IMR-90 (cell line): ENCODE results near the gene TTLL8. TPM values are rescaled to one million over a fixed set of nuclear protein-coding genes. Genes with fewer than 3 reads are reported as not detected.

Experiments used
- ATAC-seq: fragments of 200-7000 bp; cut with Tn5 transposase; 2 replicates; pipeline ENCODE4 v1.9.1; 2020; ENCODE audit warnings: low read depth, mild to moderate bottlenecking, moderate library complexity
- BruUV-seq: library from RNA; stranded (reverse); fragments of 400-500 nt; replicated peaks from 2 replicates; lab custom pipeline; 2021; lab: Mats Ljungman, UMichigan
- CTCF ChIA-PET: fragments of 300-600 bp; formaldehyde crosslinking; extraction: SDS; loops from one replicate; lab custom pipeline; 2021; ENCODE audit warnings: antibody characterized with exemption; lab: Yijun Ruan, JAX
- POLR2A ChIA-PET: fragments of 300-600 bp; sonication (Branson Sonifier 250); formaldehyde crosslinking; loops from one replicate; lab custom pipeline; 2022; ENCODE audit warnings: antibody characterized with exemption; ENCODE audit not compliant: unreplicated experiment; lab: Charles Lee
- DNase-seq: peaks from one replicate; pipeline ENCODE4 v3.0.0; 2013
- H2AFZ ChIP-seq: replicated peaks from 2 replicates; pipeline ENCODE3; 2013; ENCODE audit warnings: low read length, mild to moderate bottlenecking; ENCODE audit not compliant: poor library complexity
- H2AK5ac ChIP-seq: 2 replicates; pipeline ENCODE4 v1.6.1; 2013; ENCODE audit warnings: low read depth, low read length, inconsistent platforms
- H2AK9ac ChIP-seq: replicated peaks from 2 replicates; pipeline ENCODE3; 2013; ENCODE audit warnings: mild to moderate bottlenecking, low read depth, low read length, moderate library complexity; ENCODE audit not compliant: poor library complexity
- H2BK120ac ChIP-seq: 2 replicates; pipeline ENCODE4 v1.6.1; 2013; ENCODE audit warnings: low read depth, low read length, inconsistent platforms
- H2BK15ac ChIP-seq: 3 replicates; pipeline ENCODE4 v1.6.1; 2013; ENCODE audit warnings: low read depth, low read length, inconsistent platforms
- H2BK20ac ChIP-seq: 2 replicates; pipeline ENCODE4 v1.6.1; 2013; ENCODE audit warnings: low read depth, mild to moderate bottlenecking, inconsistent platforms, low read length, moderate library complexity
- H2BK5ac ChIP-seq: 2 replicates; pipeline ENCODE4 v1.6.1; 2013; ENCODE audit warnings: mild to moderate bottlenecking, low read depth, low read length, inconsistent platforms; ENCODE audit not compliant: poor library complexity, severe bottlenecking
- H3K14ac ChIP-seq: replicated peaks from 2 replicates; pipeline ENCODE4 v1.6.1; 2013; ENCODE audit warnings: low read depth, low read length, inconsistent platforms
- H3K18ac ChIP-seq: 2 replicates; pipeline ENCODE4 v1.6.1; 2013; ENCODE audit warnings: low read depth, low read length, control low read depth
- H3K23ac ChIP-seq: 2 replicates; pipeline ENCODE4 v1.6.1; 2013; ENCODE audit warnings: low read depth, low read length, inconsistent platforms
- H3K27ac ChIP-seq: 2 replicates; pipeline ENCODE4 v1.5.1; 2013; ENCODE audit warnings: mild to moderate bottlenecking, control low read depth, low read length; ENCODE audit not compliant: insufficient read depth
- H3K27me3 ChIP-seq: 2 replicates; pipeline ENCODE4 v1.6.1; 2013; ENCODE audit warnings: low read length; ENCODE audit not compliant: control insufficient read depth, insufficient read depth
- H3K36me3 ChIP-seq: 2 replicates; pipeline ENCODE4 v1.6.1; 2013; ENCODE audit warnings: low read length, mixed read lengths; ENCODE audit not compliant: control insufficient read depth, insufficient read depth
- H3K4ac ChIP-seq: 2 replicates; pipeline ENCODE4 v1.6.1; 2013; ENCODE audit warnings: low read depth, low read length, inconsistent platforms
- H3K4me1 ChIP-seq: 2 replicates; pipeline ENCODE4 v1.6.1; 2013; ENCODE audit warnings: low read length, mixed read lengths; ENCODE audit not compliant: control insufficient read depth, insufficient read depth
- H3K4me2 ChIP-seq: 2 replicates; pipeline ENCODE4 v1.6.1; 2013; ENCODE audit warnings: low read depth, mild to moderate bottlenecking, control low read depth, low read length, moderate library complexity
- H3K4me3 ChIP-seq: 2 replicates; pipeline ENCODE4 v1.5.1; 2013; ENCODE audit warnings: low read depth, mild to moderate bottlenecking, control low read depth, low read length, moderate library complexity; ENCODE audit not compliant: insufficient read depth
- H3K56ac ChIP-seq: 2 replicates; pipeline ENCODE4 v1.6.1; 2013; ENCODE audit warnings: low read length, inconsistent platforms; ENCODE audit not compliant: insufficient read depth; ENCODE audit errors: extremely low read depth
- H3K79me1 ChIP-seq, 2 experiments: 2 replicates each; pipeline ENCODE4 v1.6.1; 2013; ENCODE audit warnings: low read length in 2 of 2, inconsistent platforms in 1 of 2, low read depth in 1 of 2
- H3K9ac ChIP-seq: 2 replicates; pipeline ENCODE4 v1.6.1; 2013; ENCODE audit warnings: low read depth, low read length, control low read depth
- H3K9me1 ChIP-seq: 2 replicates; pipeline ENCODE4 v1.6.1; 2013; ENCODE audit warnings: low read length, inconsistent platforms; ENCODE audit not compliant: insufficient read depth
- H3K9me3 ChIP-seq: 2 replicates; pipeline ENCODE4 v1.6.1; 2013; ENCODE audit warnings: low read length; ENCODE audit not compliant: control insufficient read depth, insufficient read depth
- H4K20me1 ChIP-seq: 2 replicates; pipeline ENCODE4 v1.6.1; 2013; ENCODE audit warnings: low read length, inconsistent platforms; ENCODE audit not compliant: insufficient read depth
- H4K5ac ChIP-seq: 2 replicates; pipeline ENCODE4 v1.6.1; 2013; ENCODE audit warnings: mild to moderate bottlenecking, low read depth, low read length, control low read depth
- H4K8ac ChIP-seq, 2 experiments: 2 replicates each; pipeline ENCODE4 v1.6.1; 2013; ENCODE audit warnings: low read depth in 2 of 2, low read length in 2 of 2, control low read depth in 1 of 2, inconsistent platforms in 1 of 2
- H4K91ac ChIP-seq: 2 replicates; pipeline ENCODE4 v1.6.1; 2013; ENCODE audit warnings: low read depth, low read length, inconsistent platforms; ENCODE audit not compliant: insufficient read depth
- BHLHE40 ChIP-seq: fragments of 150-350 bp; IDR thresholded peaks from 2 replicates; pipeline ENCODE4 v1.6.1; 2016; ENCODE audit warnings: mild to moderate bottlenecking, low read depth, low read length
- CEBPB ChIP-seq: IDR thresholded peaks from 2 replicates; pipeline ENCODE4 v1.6.1; 2012; ENCODE audit warnings: low read depth, low read length, improper control_type of control experiment
- CHD1 ChIP-seq: IDR thresholded peaks from 2 replicates; pipeline ENCODE4 v1.6.1; 2012; ENCODE audit warnings: low read depth, low read length, improper control_type of control experiment
- FOS ChIP-seq: fragments of 150-350 bp; IDR thresholded peaks from 2 replicates; pipeline ENCODE4 v1.6.1; 2016; ENCODE audit warnings: low read depth, low read length
- MAFK ChIP-seq: IDR thresholded peaks from 2 replicates; pipeline ENCODE4 v1.6.1; 2012; ENCODE audit warnings: low read depth, low read length, improper control_type of control experiment
- MAZ ChIP-seq: IDR thresholded peaks from 2 replicates; pipeline ENCODE4 v1.6.1; 2012; ENCODE audit warnings: low read depth, mild to moderate bottlenecking, low read length, improper control_type of control experiment, moderate library complexity, borderline replicate concordance
- POLR2A ChIP-seq: IDR thresholded peaks from 2 replicates; pipeline ENCODE4 v1.6.1; 2012; ENCODE audit warnings: mild to moderate bottlenecking, low read depth, low read length
- RAD21 ChIP-seq: IDR thresholded peaks from 2 replicates; pipeline ENCODE4 v1.6.1; 2012; ENCODE audit warnings: low read length, improper control_type of control experiment
- RFX5 ChIP-seq: IDR thresholded peaks from 2 replicates; pipeline ENCODE4 v1.8.0; 2012; ENCODE audit warnings: low read depth, mild to moderate bottlenecking, low read length, moderate library complexity
- WGBS, 2 experiments: methylation state at CpG; one replicate each; pipeline versions ENCODE4 v1.1.5 to v1.1.7; 2013; ENCODE audit warnings: missing lambda C conversion rate in 2 of 2; ENCODE audit not compliant: insufficient read length in 1 of 2; ENCODE audit errors: extremely low coverage in 2 of 2; 5-methylcytosine and 5-hydroxymethylcytosine counted together
- dilution Hi-C: fragments of 300-500 bp; cut with HindIII; formaldehyde crosslinking; loops from one replicate; pipeline ENCODE4 v1.14.3; 2018; ENCODE audit warnings: low sequenced_read_pairs; ENCODE audit not compliant: unreplicated experiment
- in situ Hi-C: fragments of 300-500 bp; cut with MboI; formaldehyde crosslinking; loops from 3 replicates; pipeline ENCODE4 v1.14.3; 2019; ENCODE audit warnings: low sequenced_read_pairs, inconsistent platforms, mixed read lengths
- intact Hi-C: fragments of 100-400 bp; cut with micrococcal nuclease; formaldehyde crosslinking; loops from 2 replicates; pipeline ENCODE4 v1.10.0; 2022
- polyA plus RNA-seq, 3 experiments: library from polyadenylated mRNA; depleted of rRNA; stranded (reverse); fragments of >200 nt; gene quantifications; 2 replicates each; pipeline ENCODE4 v1.2.3, GENCODE V29; 2012; ENCODE audit warnings: low replicate concordance in 1 of 3
- total RNA-seq: library from RNA; depleted of rRNA; stranded (reverse); fragments of >200 nt; gene quantifications from 2 replicates; pipeline ENCODE4 v1.2.3, GENCODE V29; 2012

Gene TTLL8
- total and polyA plus RNA-seq, 2 of the 4 experiments (the other 2 are of a cell fraction), result not detected

- WGBS, 2 experiments, result 100% methylated on average over 1 of the region's 13 CpGs; no CpG with 5 or more reads in 1 of the 2 experiments
- CTCF ChIA-PET, result no interaction called here
- H3K4ac ChIP-seq, result no peak overlapping the region
Measured at GRCh38 chr22:50078246-50078645, 20.1 kb upstream of the TTLL8 start.

More at GRCh38 chr22:50078246-50078645, 20.1 kb upstream of the TTLL8 start:
- H3K14ac ChIP-seq, result no peak overlapping the region
- no peaks in the 10 kb centered on the region for H3K27me3 ChIP-seq
- no peak overlapping the region for H3K4me3 ChIP-seq
- H3K4me2 ChIP-seq, result no peak overlapping the region
- no peaks in the 10 kb centered on the region; the same call in 1 of the 2 replicates for H3K4me1 ChIP-seq
- no peaks in the 10 kb centered on the region for H3K79me1 ChIP-seq
- H2BK20ac ChIP-seq, result no peak overlapping the region
- H2BK120ac ChIP-seq, result no peak overlapping the region
- no peak overlapping the region for H3K23ac ChIP-seq
- no peak overlapping the region for H2BK15ac ChIP-seq
- H4K5ac ChIP-seq, result no peak overlapping the region
- no peak overlapping the region for H2AFZ ChIP-seq
- intact Hi-C loops (no loop called here), dilution Hi-C loops (no loop called here), in situ Hi-C loops (no loop called here)
- no peak overlapping the region for H3K18ac ChIP-seq
- H3K56ac ChIP-seq, result no peak overlapping the region
- H4K91ac ChIP-seq, result no peak overlapping the region
- no TSS peak for BruUV-seq
- H3K27ac ChIP-seq, result no peak overlapping the region
- no peaks in the 10 kb centered on the region for H3K9me1 ChIP-seq
- H4K20me1 ChIP-seq, result no peaks in the 10 kb centered on the region
- POLR2A ChIA-PET, result no interaction called here
- ATAC-seq (no peak), DNase-seq (no peak)
- H4K8ac ChIP-seq, result no peak overlapping the region
- no peaks in the 10 kb centered on the region for H3K36me3 ChIP-seq
- H3K9me3 ChIP-seq, result no peaks in the 10 kb centered on the region
- H2AK5ac ChIP-seq, result no peak overlapping the region
- TF ChIP-seq MAZ (no peak), POLR2A (no peak), FOS (no peak), RFX5 (no peak), CEBPB (no peak), CHD1 (no peak), BHLHE40 (no peak), RAD21 (no peak), MAFK (no peak)
- no peak overlapping the region for H3K9ac ChIP-seq
- H2AK9ac ChIP-seq, result no peak overlapping the region
- H2BK5ac ChIP-seq, result no peak overlapping the region
